Measurements from ENCODE around the gene CAMKK1. TPM values are rescaled to one million over a fixed set of nuclear protein-coding genes. Genes with fewer than 3 reads are reported as not detected.
A peak's percentile ranks its signal among the peaks of the same experiment; 100 is the strongest.

Gene CAMKK1
- total RNA-seq, 1 donor from 2014 or later = 4.1 TPM

- Mint-ChIP-seq H3K27ac (ENCODE audit: unreplicated experiment) (no peak overlapping the region), H3K27me3 (ENCODE audit: unreplicated experiment) (no peaks in the 10 kb centered on the region), H3K4me1 (ENCODE audit: unreplicated experiment) (peaks cover 2% of the 10 kb centered on the region), H3K9me3 (ENCODE audit: unreplicated experiment) (no peaks in the 10 kb centered on the region), H3K36me3 (ENCODE audit: low read depth, unreplicated experiment) (peaks cover 9% of the 10 kb centered on the region), H3K4me3 (ENCODE audit: unreplicated experiment) (no peak overlapping the region)
- TF ChIP-seq CTCF (IDR thresholded peaks at IDR 0.05; ENCODE audit: unreplicated experiment) = no peak
- no peak for DNase-seq (ENCODE audit: low spot score)
These were observed 15.6 kb downstream of the CAMKK1 start for GRCh38 chr17:3877220-3877619.

- Mint-ChIP-seq H3K36me3 (ENCODE audit: low read depth, unreplicated experiment) (peaks cover 9% of the 10 kb centered on the region), H3K4me1 (ENCODE audit: unreplicated experiment) (peaks cover 8% of the 10 kb centered on the region), H3K27me3 (ENCODE audit: unreplicated experiment) (no peaks in the 10 kb centered on the region), H3K27ac (ENCODE audit: unreplicated experiment) (no peak overlapping the region), H3K4me3 (ENCODE audit: unreplicated experiment) (no peak overlapping the region), H3K9me3 (ENCODE audit: unreplicated experiment) (no peaks in the 10 kb centered on the region)
- DNase-seq (ENCODE audit: low spot score) = no peak
- no peak for TF ChIP-seq CTCF (IDR thresholded peaks at IDR 0.05; ENCODE audit: unreplicated experiment)
These were observed 17.5 kb downstream of the CAMKK1 start for GRCh38 chr17:3875317-3875716.

GRCh38 chr17:3873862-3874261 is 19.0 kb downstream of the CAMKK1 start:
- TF ChIP-seq CTCF (IDR thresholded peaks at IDR 0.05; ENCODE audit: unreplicated experiment) = no peak
- Mint-ChIP-seq H3K27ac (ENCODE audit: unreplicated experiment) (no peak overlapping the region), H3K27me3 (ENCODE audit: unreplicated experiment) (no peaks in the 10 kb centered on the region), H3K4me3 (ENCODE audit: unreplicated experiment) (peak overlapping the region; percentile 29), H3K36me3 (ENCODE audit: low read depth, unreplicated experiment) (peaks cover 12% of the 10 kb centered on the region), H3K4me1 (ENCODE audit: unreplicated experiment) (peaks cover 5% of the 10 kb centered on the region), H3K9me3 (ENCODE audit: unreplicated experiment) (no peaks in the 10 kb centered on the region)
- DNase-seq (ENCODE audit: low spot score) = no peak

- DNase-seq (ENCODE audit: low spot score) = no peak
- TF ChIP-seq CTCF (IDR thresholded peaks at IDR 0.05; ENCODE audit: unreplicated experiment) = no peak
- H3K4me3 Mint-ChIP-seq (ENCODE audit: unreplicated experiment) = no peak overlapping the region
- H3K27ac Mint-ChIP-seq (ENCODE audit: unreplicated experiment) = no peak overlapping the region
- peaks cover 3% of the 10 kb centered on the region for H3K27me3 Mint-ChIP-seq (ENCODE audit: unreplicated experiment)
- H3K36me3 Mint-ChIP-seq (ENCODE audit: low read depth, unreplicated experiment) = peaks cover 16% of the 10 kb centered on the region
- peaks cover 5% of the 10 kb centered on the region for H3K4me1 Mint-ChIP-seq (ENCODE audit: unreplicated experiment)
- no peaks in the 10 kb centered on the region for H3K9me3 Mint-ChIP-seq (ENCODE audit: unreplicated experiment)
These were observed 22.0 kb downstream of the CAMKK1 start for GRCh38 chr17:3870871-3871306.

GRCh38 chr17:3867606-3868005 is 25.2 kb downstream of the CAMKK1 start:
- Mint-ChIP-seq H3K27me3 (ENCODE audit: unreplicated experiment) (peaks cover 4% of the 10 kb centered on the region), H3K27ac (ENCODE audit: unreplicated experiment) (no peak overlapping the region), H3K36me3 (ENCODE audit: low read depth, unreplicated experiment) (peaks cover 7% of the 10 kb centered on the region), H3K9me3 (ENCODE audit: unreplicated experiment) (no peaks in the 10 kb centered on the region), H3K4me3 (ENCODE audit: unreplicated experiment) (no peak overlapping the region), H3K4me1 (ENCODE audit: unreplicated experiment) (peaks cover 5% of the 10 kb centered on the region)
- DNase-seq (ENCODE audit: low spot score) = no peak
- TF ChIP-seq CTCF (IDR thresholded peaks at IDR 0.05; ENCODE audit: unreplicated experiment) = no peak
